Epithelial cell of prostate (primary cell): ENCODE results near the gene NDNF.

Experiments
- DNase-seq: peaks from one replicate; pipeline ENCODE4 v3.0.0-alpha.2; 2011; ENCODE audit warnings: low read depth, low spot score
- H3K27ac ChIP-seq: fragments of 450-650 bp; 2 replicates; pipeline ENCODE4 v1.5.1; 2017; ENCODE audit warnings: mild to moderate bottlenecking

NDNF gene

GRCh38 chr4:121025540-121025939, 46.8 kb downstream of the NDNF start:
- no peak overlapping the region for H3K27ac ChIP-seq
- DNase-seq = no peak

GRCh38 chr4:121018543-121018942, 53.8 kb downstream of the NDNF start:
- no peak for DNase-seq
- H3K27ac ChIP-seq = no peak overlapping the region

- no peak overlapping the region for H3K27ac ChIP-seq
- no peak for DNase-seq
These were observed 55.7 kb downstream of the NDNF start for GRCh38 chr4:121016611-121017010.

- DNase-seq = no peak
These were observed 56.9 kb downstream of the NDNF start for GRCh38 chr4:121015421-121015820.

GRCh38 chr4:121014544-121014943, 57.8 kb downstream of the NDNF start:
- H3K27ac ChIP-seq = no peak overlapping the region
- no peak for DNase-seq

More at GRCh38 chr4:121015421-121015820, 56.9 kb downstream of the NDNF start:
- H3K27ac ChIP-seq = no peak overlapping the region

GRCh38 chr4:121011780-121012340, 60.5 kb downstream of the NDNF start:
- H3K27ac ChIP-seq = no peak overlapping the region
- no peak for DNase-seq

GRCh38 chr4:121011138-121011537, 61.2 kb downstream of the NDNF start:
- H3K27ac ChIP-seq = no peak overlapping the region
- no peak for DNase-seq

GRCh38 chr4:121009578-121010478, 62.5 kb downstream of the NDNF start:
- no peak for DNase-seq
- no peak overlapping the region for H3K27ac ChIP-seq

- no peak for DNase-seq
- H3K27ac ChIP-seq = no peak overlapping the region
These were observed 64.7 kb downstream of the NDNF start for GRCh38 chr4:121007660-121008059.

- DNase-seq = no peak
- H3K27ac ChIP-seq = no peak overlapping the region
These were observed 68.5 kb downstream of the NDNF start for GRCh38 chr4:121003863-121004262.

- DNase-seq = no peak
These were observed 76.9 kb downstream of the NDNF start for GRCh38 chr4:120995266-120996010.

GRCh38 chr4:120994521-120994920, 77.8 kb downstream of the NDNF start:
- H3K27ac ChIP-seq = no peak overlapping the region
- DNase-seq = no peak

More at GRCh38 chr4:120995266-120996010, 76.9 kb downstream of the NDNF start:
- no peak overlapping the region for H3K27ac ChIP-seq

- no peak overlapping the region for H3K27ac ChIP-seq
- DNase-seq = no peak
These were observed 80.5 kb downstream of the NDNF start for GRCh38 chr4:120991885-120992284.

GRCh38 chr4:120990246-120990645, 82.1 kb downstream of the NDNF start:
- DNase-seq = no peak
- no peak overlapping the region for H3K27ac ChIP-seq
